LNCaP clone FGC (cell line): Measurements from ENCODE around the gene USP50.
A peak's percentile ranks its signal among the peaks of the same experiment; 100 is the strongest.
"Not testable (repeated sequence)": the region's sequence is repeated elsewhere in the genome, so short reads cannot be mapped to it uniquely, and the experiment has no call there.

ENCODE experiments used
- DNase-seq: peaks from one replicate; pipeline ENCODE4 v3.0.0-alpha.2; 2011; ENCODE audit warnings: low read depth
- H3K4me3 ChIP-seq: 2 replicates; pipeline ENCODE4 v1.5.1; 2011; ENCODE audit warnings: mild to moderate bottlenecking, low read depth, low read length, control low read depth
- CTCF ChIP-seq: IDR thresholded peaks from 2 replicates; pipeline ENCODE4 v1.5.1; 2012; ENCODE audit warnings: mild to moderate bottlenecking; ENCODE audit not compliant: control insufficient read depth, insufficient read depth; ENCODE audit errors: extremely low read depth

USP50 gene

GRCh38 chr15:50513001-50513400 lies 33.5 kb downstream of the USP50 start:
- H3K4me3 ChIP-seq = no peak overlapping the region
- no peak for DNase-seq
- no peak for TF ChIP-seq CTCF

GRCh38 chr15:50506121-50506520 lies 40.3 kb downstream of the USP50 start:
- no peak for TF ChIP-seq CTCF
- H3K4me3 ChIP-seq = no peak overlapping the region
- DNase-seq = no peak

GRCh38 chr15:50505656-50506055 lies 40.8 kb downstream of the USP50 start:
- not testable (repeated sequence) for DNase-seq

GRCh38 chr15:50503144-50503543 lies 43.3 kb downstream of the USP50 start:
- TF ChIP-seq CTCF = no peak
- DNase-seq = no peak
- H3K4me3 ChIP-seq = no peak overlapping the region

More at GRCh38 chr15:50505656-50506055, 40.8 kb downstream of the USP50 start:
- not testable (repeated sequence) for H3K4me3 ChIP-seq

- no peak overlapping the region for H3K4me3 ChIP-seq
- DNase-seq = peak; percentile 95
- peak; percentile 53 for TF ChIP-seq CTCF
Measured at GRCh38 chr15:50501815-50502214, 44.7 kb downstream of the USP50 start.

GRCh38 chr15:50500352-50500751 lies 46.1 kb downstream of the USP50 start:
- no peak overlapping the region for H3K4me3 ChIP-seq
- TF ChIP-seq CTCF = no peak
- no peak for DNase-seq

GRCh38 chr15:50496692-50497091 lies 49.8 kb downstream of the USP50 start:
- DNase-seq = no peak
- no peak for TF ChIP-seq CTCF
- no peak overlapping the region for H3K4me3 ChIP-seq

- H3K4me3 ChIP-seq = not testable (repeated sequence)
Measured at GRCh38 chr15:50494547-50494946, 51.9 kb downstream of the USP50 start.

More at GRCh38 chr15:50494547-50494946, 51.9 kb downstream of the USP50 start:
- DNase-seq = not testable (repeated sequence)
